Activated naive CD4-positive, alpha-beta T cell treated with anti-CD3 and anti-CD28 coated beads for 36 hours (primary cell): ENCODE measurements around the gene FOXP1. TPM values are rescaled to one million over a fixed set of nuclear protein-coding genes. Genes with fewer than 3 reads are reported as not detected.

ENCODE experiments used
- CTCF ChIA-PET: fragments of 350-600 bp; sonication (Branson Sonifier 250); formaldehyde crosslinking; loops from one replicate; lab custom pipeline; 2021; ENCODE audit warnings: antibody characterized with exemption; lab: Charles Lee
- DNase-seq: peaks from one replicate; pipeline ENCODE4 v3.0.0-alpha.2; 2020
- H3K27ac Mint-ChIP-seq: one replicate; pipeline ENCODE4 v1.8.0; 2021; ENCODE audit warnings: mild to moderate bottlenecking, mixed read lengths
- H3K27me3 Mint-ChIP-seq: one replicate; pipeline ENCODE4 v1.8.0; 2021; ENCODE audit warnings: low read depth, mixed read lengths
- H3K36me3 Mint-ChIP-seq: one replicate; pipeline ENCODE4 v1.8.0; 2021; ENCODE audit warnings: low read depth, mixed read lengths
- H3K4me1 Mint-ChIP-seq: one replicate; pipeline ENCODE4 v1.8.0; 2021; ENCODE audit warnings: low read depth, mixed read lengths
- H3K4me3 Mint-ChIP-seq: one replicate; pipeline ENCODE4 v1.8.0; 2021; ENCODE audit warnings: mild to moderate bottlenecking, moderate library complexity, mixed read lengths
- H3K9me3 Mint-ChIP-seq: one replicate; pipeline ENCODE4 v1.8.0; 2021; ENCODE audit warnings: mixed read lengths
- intact Hi-C: fragments of 100-400 bp; cut with micrococcal nuclease; formaldehyde crosslinking; loops from one replicate; pipeline ENCODE4 v1.15.1; 2023
- total RNA-seq, 2 experiments: library from RNA; stranded (reverse); gene quantifications; one replicate each; pipeline ENCODE4 v1.2.3, GENCODE V29; 2021

The FOXP1 gene
- total RNA-seq, 2 experiments from 2014 or later, result 95.2 to 97.4 TPM

DNA sequence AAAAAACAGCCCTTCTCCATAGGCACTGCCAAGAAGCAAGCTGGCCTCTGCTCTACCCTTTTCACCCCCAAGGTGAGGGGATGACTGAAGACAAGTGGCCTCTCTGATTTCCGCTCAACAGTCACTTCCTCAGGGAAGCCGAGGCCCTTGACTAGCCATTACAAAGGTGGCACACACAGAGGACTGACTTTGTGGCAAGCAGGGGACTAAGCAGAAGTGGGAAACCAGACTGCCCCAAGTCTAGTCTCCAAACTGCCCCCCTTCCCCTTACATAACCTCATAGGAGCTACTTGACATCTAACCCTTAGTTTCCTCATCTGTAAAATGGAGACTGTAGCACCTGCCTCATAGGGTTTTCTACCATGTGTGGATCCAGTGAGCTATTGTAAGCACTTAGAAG is 118.9 kb downstream of the FOXP1 start:
- no peak for DNase-seq
- Mint-ChIP-seq H3K4me3 (no peak overlapping the region), H3K27me3 (no peaks in the 10 kb centered on the region), H3K27ac (no peak overlapping the region), H3K9me3 (no peaks in the 10 kb centered on the region), H3K4me1 (peaks cover 82% of the 10 kb centered on the region), H3K36me3 (peaks cover 13% of the 10 kb centered on the region)
- CTCF ChIA-PET, result no interaction called here
- intact Hi-C loops, result no loop called here

GRCh38 chr3:71463617-71464016 is 119.9 kb downstream of the FOXP1 start:
- DNase-seq, result no peak
- Mint-ChIP-seq H3K27ac (no peak overlapping the region), H3K9me3 (no peaks in the 10 kb centered on the region), H3K36me3 (peaks cover 11% of the 10 kb centered on the region), H3K4me1 (peaks cover 80% of the 10 kb centered on the region), H3K27me3 (no peaks in the 10 kb centered on the region), H3K4me3 (no peak overlapping the region)
- CTCF ChIA-PET, result no interaction called here
- intact Hi-C loops, result no loop called here

- no peak for DNase-seq
- H3K27ac Mint-ChIP-seq, result no peak overlapping the region
- no peaks in the 10 kb centered on the region for H3K9me3 Mint-ChIP-seq
- CTCF ChIA-PET, result interaction anchor here (0.9 kb wide), 1 partner anchor 18 kb away, joined by 4 read pairs; no protein-coding TSS in a partner anchor
- no peak overlapping the region for H3K4me3 Mint-ChIP-seq
- peaks cover 83% of the 10 kb centered on the region for H3K4me1 Mint-ChIP-seq
- H3K27me3 Mint-ChIP-seq, result no peaks in the 10 kb centered on the region
- H3K36me3 Mint-ChIP-seq, result peaks cover 7% of the 10 kb centered on the region
- intact Hi-C loops, result no loop called here
These were observed 120.9 kb downstream of the FOXP1 start for GRCh38 chr3:71462586-71462985.

DNA sequence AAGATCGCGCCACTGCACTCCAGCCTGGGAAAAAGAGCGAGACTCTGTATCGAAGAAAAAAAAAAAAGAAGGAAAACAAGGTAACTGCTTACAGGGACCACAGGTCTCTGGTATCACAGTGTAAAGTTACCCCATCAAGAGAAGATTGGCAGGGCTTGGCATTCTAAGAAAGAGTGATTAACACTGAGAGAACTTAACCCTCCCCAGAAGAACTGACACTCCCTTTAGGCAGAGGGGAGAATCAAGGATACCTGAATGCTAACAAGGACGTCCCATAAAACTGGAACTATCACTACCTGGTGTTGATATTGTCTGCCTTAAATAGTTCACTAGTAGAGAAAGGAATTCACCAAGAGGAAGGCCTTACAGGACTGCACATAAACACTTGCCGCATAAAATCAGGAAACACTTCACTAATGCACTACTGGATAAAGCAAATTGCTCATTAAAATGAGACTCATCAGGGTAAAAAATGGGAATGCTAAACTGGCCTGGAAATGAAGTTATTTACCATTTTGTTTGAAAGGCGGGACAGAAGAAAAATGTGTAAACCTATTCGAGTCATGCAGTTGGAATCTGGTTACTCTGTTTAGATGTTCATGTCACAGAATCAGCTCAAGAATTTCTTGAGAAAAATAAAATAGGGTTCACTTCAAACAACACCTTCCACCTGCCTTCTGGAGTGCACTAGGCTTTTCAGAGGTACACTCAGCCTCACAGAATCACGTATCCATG is 121.6 kb downstream of the FOXP1 start:
- H3K36me3 Mint-ChIP-seq, result peaks cover 7% of the 10 kb centered on the region
- H3K9me3 Mint-ChIP-seq, result no peaks in the 10 kb centered on the region
- no peak overlapping the region for H3K4me3 Mint-ChIP-seq
- intact Hi-C loops, result loop anchor here (1.0 kb wide), 2 partner anchors 16 to 399 kb away; no protein-coding TSS in a partner anchor
- H3K27me3 Mint-ChIP-seq, result no peaks in the 10 kb centered on the region
- CTCF ChIA-PET, result interaction anchor here (0.6 to 1.2 kb wide), 3 partner anchors 50 to 219 kb away, joined by 3 to 4 read pairs (median 3); no protein-coding TSS in a partner anchor
- no peak for DNase-seq
- peaks cover 85% of the 10 kb centered on the region for H3K4me1 Mint-ChIP-seq
- peak overlapping the region; percentile 93 for H3K27ac Mint-ChIP-seq

DNA sequence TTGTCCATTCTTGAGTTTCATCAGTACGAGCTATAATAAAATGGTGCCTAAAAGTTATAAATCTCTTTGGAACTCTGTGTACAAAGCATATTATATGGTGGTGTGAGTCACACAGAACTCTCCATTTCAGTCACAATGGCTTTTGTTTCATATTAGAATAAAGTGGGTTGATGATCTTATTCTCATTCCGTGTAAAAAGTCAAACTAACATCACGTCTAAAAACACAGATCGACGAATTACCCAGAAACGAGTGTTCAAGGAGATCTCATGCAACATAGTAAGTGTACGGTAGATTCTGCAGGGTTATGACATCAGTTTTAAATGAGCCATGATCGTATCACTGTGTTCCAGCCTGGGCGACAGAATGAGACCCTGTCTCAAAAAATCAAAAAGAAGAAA is 122.4 kb downstream of the FOXP1 start:
- DNase-seq, result peak; percentile 26
- intact Hi-C loops, result loop anchor here (1.0 kb wide), 2 partner anchors 17 to 398 kb away; no protein-coding TSS in a partner anchor
- peaks cover 85% of the 10 kb centered on the region for H3K4me1 Mint-ChIP-seq
- H3K36me3 Mint-ChIP-seq, result peaks cover 4% of the 10 kb centered on the region
- peak overlapping the region; percentile 54 for H3K4me3 Mint-ChIP-seq
- peak overlapping the region; percentile 93 for H3K27ac Mint-ChIP-seq
- CTCF ChIA-PET, result interaction anchor here (0.8 to 1.3 kb wide), 9 partner anchors 8 to 156 kb away, joined by 3 to 5 read pairs (median 3); no protein-coding TSS in a partner anchor
- no peaks in the 10 kb centered on the region for H3K27me3 Mint-ChIP-seq
- no peaks in the 10 kb centered on the region for H3K9me3 Mint-ChIP-seq

- no peak for DNase-seq
- Mint-ChIP-seq H3K4me1 (peaks cover 84% of the 10 kb centered on the region), H3K27me3 (no peaks in the 10 kb centered on the region), H3K27ac (no peak overlapping the region), H3K9me3 (no peaks in the 10 kb centered on the region), H3K36me3 (peaks cover 3% of the 10 kb centered on the region), H3K4me3 (no peak overlapping the region)
- intact Hi-C loops, result no loop called here
- CTCF ChIA-PET, result interaction anchor here (1.0 to 2.6 kb wide), 4 partner anchors 11 to 43 kb away, joined by 3 to 8 read pairs (median 6); no protein-coding TSS in a partner anchor
These were observed 124.6 kb downstream of the FOXP1 start for GRCh38 chr3:71458895-71459294.

- DNase-seq, result no peak
- Mint-ChIP-seq H3K9me3 (no peaks in the 10 kb centered on the region), H3K27me3 (no peaks in the 10 kb centered on the region), H3K4me1 (peaks cover 89% of the 10 kb centered on the region), H3K27ac (peak overlapping the region; percentile 93), H3K36me3 (peaks cover 3% of the 10 kb centered on the region), H3K4me3 (peak overlapping the region; percentile 77)
- CTCF ChIA-PET, result interaction anchor here (1.7 kb wide), 1 partner anchor 40 kb away, joined by 8 read pairs; no protein-coding TSS in a partner anchor
- intact Hi-C loops, result loop anchor here (1.0 kb wide), 5 partner anchors 9 to 129 kb away; no protein-coding TSS in a partner anchor
These were observed 126.7 kb downstream of the FOXP1 start for GRCh38 chr3:71456826-71457225.

DNA sequence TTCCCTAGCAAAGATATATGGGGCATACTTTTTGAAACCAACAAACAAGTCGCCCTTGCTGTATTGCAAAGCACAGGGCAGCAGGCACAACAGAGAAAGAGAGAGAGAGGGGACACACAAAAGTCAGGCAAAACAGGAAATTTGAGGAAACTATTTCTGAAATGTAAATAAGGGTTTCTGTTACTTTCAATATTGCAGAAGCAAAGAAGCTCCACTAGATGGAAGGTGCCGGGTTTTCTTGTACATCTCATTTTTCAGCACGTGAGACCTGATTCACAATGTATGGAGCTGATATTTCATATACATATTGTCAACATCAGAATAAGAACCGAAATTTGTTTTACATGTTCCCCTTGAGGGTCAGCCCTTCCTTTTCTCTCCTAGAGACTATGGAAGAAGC is 127.4 kb downstream of the FOXP1 start:
- H3K9me3 Mint-ChIP-seq, result no peaks in the 10 kb centered on the region
- H3K4me1 Mint-ChIP-seq, result peaks cover 88% of the 10 kb centered on the region
- CTCF ChIA-PET, result interaction anchor here (1.2 to 1.7 kb wide), 2 partner anchors 15 to 39 kb away, joined by 3 to 8 read pairs; no protein-coding TSS in a partner anchor
- peaks cover 1% of the 10 kb centered on the region for H3K36me3 Mint-ChIP-seq
- DNase-seq, result no peak
- H3K27ac Mint-ChIP-seq, result peak overlapping the region; percentile 93
- no peaks in the 10 kb centered on the region for H3K27me3 Mint-ChIP-seq
- H3K4me3 Mint-ChIP-seq, result peak overlapping the region; percentile 77
- intact Hi-C loops, result loop anchor here (1.0 kb wide), 5 partner anchors 8 to 130 kb away; no protein-coding TSS in a partner anchor

DNA sequence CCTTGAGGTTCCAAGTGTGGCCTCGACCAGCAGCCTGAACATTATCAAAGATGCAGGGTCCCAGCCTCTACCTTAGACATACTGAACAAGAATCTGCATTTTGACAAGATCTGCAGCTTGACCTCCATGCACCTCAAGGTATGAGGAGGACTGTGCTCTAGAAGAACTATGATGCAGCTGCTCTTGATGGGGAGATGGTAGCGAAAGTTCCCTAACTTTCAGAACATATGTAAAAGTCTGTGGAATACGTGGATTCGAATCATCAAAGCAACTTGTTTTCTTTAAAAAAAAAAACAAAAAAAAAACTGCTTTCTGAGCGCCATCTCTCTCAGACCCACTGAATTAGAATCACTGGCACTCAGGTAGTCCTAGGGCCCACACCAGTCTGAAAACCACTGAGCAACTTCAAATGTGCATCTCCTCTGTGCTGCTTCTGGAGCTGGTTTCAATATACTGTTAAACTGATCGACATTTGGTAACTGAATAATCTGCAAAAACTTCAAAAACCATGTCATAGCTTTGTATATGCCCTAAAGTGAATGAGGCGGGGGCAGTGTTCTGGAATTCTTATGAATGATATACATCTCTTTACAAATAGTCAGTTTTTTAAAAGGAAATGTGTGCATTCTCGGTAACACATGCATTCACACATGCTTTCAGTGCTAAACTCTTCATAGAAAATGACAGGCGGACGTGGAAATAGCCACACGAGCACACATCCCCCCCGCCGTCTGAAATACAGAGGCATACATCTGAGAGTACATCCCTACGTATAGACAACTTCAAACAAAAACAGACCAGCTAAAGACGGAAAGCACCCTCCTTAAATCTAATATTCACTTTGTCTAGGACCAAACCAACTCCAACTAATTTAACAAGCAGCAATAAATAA is 128.8 kb downstream of the FOXP1 start:
- Mint-ChIP-seq H3K9me3 (no peaks in the 10 kb centered on the region), H3K27ac (peak overlapping the region; percentile 93), H3K4me3 (peak overlapping the region; percentile 77), H3K27me3 (no peaks in the 10 kb centered on the region), H3K36me3 (no peaks in the 10 kb centered on the region), H3K4me1 (peaks cover 86% of the 10 kb centered on the region)
- CTCF ChIA-PET, result interaction anchor here (0.7 to 1.7 kb wide), 11 partner anchors 10 to 317 kb away, joined by 3 to 11 read pairs (median 3); no protein-coding TSS in a partner anchor
- DNase-seq, result peak; percentile 52
- intact Hi-C loops, result loop anchor here (2.0 kb wide), 1 partner anchor 14 kb away; no protein-coding TSS in a partner anchor

- Mint-ChIP-seq H3K4me3 (peak overlapping the region; percentile 77), H3K27ac (peak overlapping the region; percentile 93), H3K9me3 (no peaks in the 10 kb centered on the region), H3K36me3 (no peaks in the 10 kb centered on the region), H3K4me1 (peaks cover 84% of the 10 kb centered on the region), H3K27me3 (no peaks in the 10 kb centered on the region)
- CTCF ChIA-PET, result interaction anchor here (0.7 to 1.5 kb wide), 8 partner anchors 9 to 317 kb away, joined by 3 to 11 read pairs (median 3); no protein-coding TSS in a partner anchor
- DNase-seq, result no peak
- intact Hi-C loops, result loop anchor here (2.0 kb wide), 1 partner anchor 13 kb away; no protein-coding TSS in a partner anchor
These were observed 129.6 kb downstream of the FOXP1 start for GRCh38 chr3:71453822-71454511.

GRCh38 chr3:71453319-71453718 is 130.2 kb downstream of the FOXP1 start:
- peaks cover 84% of the 10 kb centered on the region for H3K4me1 Mint-ChIP-seq
- CTCF ChIA-PET, result interaction anchor here (0.8 to 1.3 kb wide), 3 partner anchors 7 to 133 kb away, joined by 3 to 4 read pairs (median 3); no protein-coding TSS in a partner anchor
- H3K36me3 Mint-ChIP-seq, result no peaks in the 10 kb centered on the region
- peak overlapping the region; percentile 93 for H3K27ac Mint-ChIP-seq
- H3K27me3 Mint-ChIP-seq, result no peaks in the 10 kb centered on the region
- no peaks in the 10 kb centered on the region for H3K9me3 Mint-ChIP-seq
- intact Hi-C loops, result no loop called here
- peak overlapping the region; percentile 9 for H3K4me3 Mint-ChIP-seq
- DNase-seq, result no peak
